Gastroesophageal sphincter (tissue), 4 donors: ENCODE results near the gene CFAP68. TPM values are rescaled to one million over a fixed set of nuclear protein-coding genes. Genes with fewer than 3 reads are reported as not detected.

ENCODE experiments used
- ATAC-seq: fragments of 150-250 bp; one replicate; pipeline ENCODE4 v1.9.1; 2016; ENCODE audit warnings: mild to moderate bottlenecking, moderate library complexity
- H3K27ac ChIP-seq, 4 donors: fragments of 200-600 bp; sonication (generic) in 3 of 4; 1 replicate in 3 of 4; 2 replicates in 1 of 4; pipeline ENCODE4 v1.5.1; 2016 to 2019
- H3K27me3 ChIP-seq: fragments of 200-600 bp; sonication (generic); one replicate; pipeline ENCODE4 v1.5.1; 2019
- H3K36me3 ChIP-seq, 2 donors: fragments of 200-600 bp; sonication (generic); one replicate each; pipeline ENCODE4 v1.5.1; 2019; ENCODE audit warnings: control low read depth in 1 of 2
- H3K4me1 ChIP-seq, 3 donors: fragments of 200-600 bp; sonication (generic); 1 replicate in 2 of 3; 2 replicates in 1 of 3; pipeline ENCODE4 v1.5.1; 2016 to 2019; ENCODE audit warnings: control low read depth in 2 of 3
- H3K4me3 ChIP-seq, 2 donors: fragments of 200-600 bp; sonication (generic); one replicate each; pipeline ENCODE4 v1.5.1; 2019; ENCODE audit warnings: mild to moderate bottlenecking in 1 of 2, moderate library complexity in 1 of 2
- H3K9me3 ChIP-seq, 3 donors: fragments of 200-600 bp; sonication (generic); one replicate each; pipeline ENCODE4 v1.5.1; 2017 to 2019; ENCODE audit warnings: control low read depth in 2 of 3
- EP300 ChIP-seq: sonication (generic); formaldehyde crosslinking; IDR thresholded peaks from one replicate; pipeline ENCODE4 v1.6.1; 2017; ENCODE audit warnings: antibody characterized with exemption, mild to moderate bottlenecking
- POLR2A ChIP-seq, 2 donors: fragments of 450-650 bp; IDR thresholded peaks; one replicate each; pipeline ENCODE4 v1.6.1; 2017; ENCODE audit warnings: antibody characterized with exemption in 2 of 2, mild to moderate bottlenecking in 2 of 2, moderate library complexity in 1 of 2
- POLR2AphosphoS5 ChIP-seq: sonication (generic); formaldehyde crosslinking; IDR thresholded peaks from one replicate; pipeline ENCODE4 v1.6.1; 2017; ENCODE audit warnings: antibody characterized with exemption
- WGBS, 2 donors: methylation state at CpG; one replicate each; pipeline ENCODE4 v1.1.5; 2018; ENCODE audit warnings: low coverage in 1 of 2; 5-methylcytosine and 5-hydroxymethylcytosine counted together
- total RNA-seq, 4 donors: library from RNA; depleted of rRNA; stranded (reverse); fragments of >200 nt; gene quantifications; one replicate each; pipeline ENCODE4 v1.1.0, GENCODE V29; 2016
- TF ChIP-seq, protein P1 (sequence below), 4 experiments: fragments of 200-600 bp in 2 of 4; fragments of 450-650 bp in 2 of 4; sonication (generic) in 1 of 4; IDR thresholded peaks; one replicate each; pipeline ENCODE4 v1.5.1; 2017 to 2019; ENCODE audit warnings: antibody characterized with exemption in 4 of 4, mild to moderate bottlenecking in 2 of 4, moderate library complexity in 2 of 4

CFAP68 gene
- total RNA-seq, 4 donors from 2014 or later, result 11.7 to 19.3 (median 17.5) TPM

DNA sequence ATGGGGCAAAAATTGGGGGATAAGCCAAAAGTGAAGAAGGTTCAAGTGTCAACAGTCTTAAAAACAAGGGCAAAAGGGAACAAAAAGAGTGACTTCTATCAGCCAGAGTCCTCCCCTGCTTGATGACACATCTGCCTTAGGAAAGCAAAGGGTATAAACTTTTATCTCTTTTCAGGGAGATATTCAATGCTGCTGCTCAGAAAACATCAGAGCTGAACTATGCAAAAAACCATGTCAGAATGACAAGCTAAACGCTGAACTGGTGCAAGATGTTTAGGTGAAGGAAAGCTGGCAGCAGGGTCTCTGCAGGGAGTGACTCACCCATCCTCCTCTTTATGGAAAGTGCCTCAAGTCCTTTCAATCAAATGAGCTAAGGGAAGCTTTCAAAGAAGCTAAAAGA is 32.7 kb upstream of the CFAP68 start:
- no peak for TF ChIP-seq EP300
- TF ChIP-seq POLR2AphosphoS5, result no peak
- TF ChIP-seq, protein P1, sequence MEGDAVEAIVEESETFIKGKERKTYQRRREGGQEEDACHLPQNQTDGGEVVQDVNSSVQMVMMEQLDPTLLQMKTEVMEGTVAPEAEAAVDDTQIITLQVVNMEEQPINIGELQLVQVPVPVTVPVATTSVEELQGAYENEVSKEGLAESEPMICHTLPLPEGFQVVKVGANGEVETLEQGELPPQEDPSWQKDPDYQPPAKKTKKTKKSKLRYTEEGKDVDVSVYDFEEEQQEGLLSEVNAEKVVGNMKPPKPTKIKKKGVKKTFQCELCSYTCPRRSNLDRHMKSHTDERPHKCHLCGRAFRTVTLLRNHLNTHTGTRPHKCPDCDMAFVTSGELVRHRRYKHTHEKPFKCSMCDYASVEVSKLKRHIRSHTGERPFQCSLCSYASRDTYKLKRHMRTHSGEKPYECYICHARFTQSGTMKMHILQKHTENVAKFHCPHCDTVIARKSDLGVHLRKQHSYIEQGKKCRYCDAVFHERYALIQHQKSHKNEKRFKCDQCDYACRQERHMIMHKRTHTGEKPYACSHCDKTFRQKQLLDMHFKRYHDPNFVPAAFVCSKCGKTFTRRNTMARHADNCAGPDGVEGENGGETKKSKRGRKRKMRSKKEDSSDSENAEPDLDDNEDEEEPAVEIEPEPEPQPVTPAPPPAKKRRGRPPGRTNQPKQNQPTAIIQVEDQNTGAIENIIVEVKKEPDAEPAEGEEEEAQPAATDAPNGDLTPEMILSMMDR (IDR thresholded peaks at IDR 0.05), result no peak
- no peak for TF ChIP-seq POLR2A (IDR thresholded peaks at IDR 0.05)
- Histone ChIP-seq H3K27ac (peak overlapping the region in 1 of 4 donors; percentile 4), H3K4me3 (no peak overlapping the region), H3K27me3 (no peaks in the 10 kb centered on the region), H3K9me3 (no peaks in the 10 kb centered on the region), H3K36me3 (peaks cover 0 to 94% of the 10 kb centered on the region in 2 donors), H3K4me1 (peaks cover 0 to 11% (median 0%) of the 10 kb centered on the region in 3 donors)
- no peak for ATAC-seq
- WGBS, 2 donors, result 11 to 44% methylated on average over 1 of the region's 1 CpG

GRCh38 chr11:111849631-111850030 is 29.7 kb upstream of the CFAP68 start:
- 100% methylated on average over 2 to 3 of the region's 3 CpGs for WGBS, 2 donors
- Histone ChIP-seq H3K9me3 (no peaks in the 10 kb centered on the region), H3K4me1 (peaks cover 0 to 11% (median 0%) of the 10 kb centered on the region in 3 donors), H3K4me3 (no peak overlapping the region), H3K27ac (no peak overlapping the region), H3K27me3 (no peaks in the 10 kb centered on the region), H3K36me3 (peaks cover 0 to 98% of the 10 kb centered on the region in 2 donors)
- TF ChIP-seq EP300 (no peak), POLR2AphosphoS5 (no peak), POLR2A (IDR thresholded peaks at IDR 0.05) (no peak)
- TF ChIP-seq, protein P1 (IDR thresholded peaks at IDR 0.05), result no peak
- ATAC-seq, result no peak

GRCh38 chr11:111851067-111851466 is 28.3 kb upstream of the CFAP68 start:
- Histone ChIP-seq H3K9me3 (no peaks in the 10 kb centered on the region), H3K4me1 (peaks cover 0 to 11% (median 0%) of the 10 kb centered on the region in 3 donors), H3K36me3 (peaks cover 0 to 100% of the 10 kb centered on the region in 2 donors), H3K27ac (no peak overlapping the region), H3K4me3 (no peak overlapping the region), H3K27me3 (no peaks in the 10 kb centered on the region)
- ATAC-seq, result no peak
- WGBS, 2 donors, result 93 to 100% methylated on average over 3 of the region's 8 CpGs
- TF ChIP-seq, protein P1 (IDR thresholded peaks at IDR 0.05), result no peak
- no peak for TF ChIP-seq POLR2A (IDR thresholded peaks at IDR 0.05)
- no peak for TF ChIP-seq POLR2AphosphoS5
- no peak for TF ChIP-seq EP300

DNA sequence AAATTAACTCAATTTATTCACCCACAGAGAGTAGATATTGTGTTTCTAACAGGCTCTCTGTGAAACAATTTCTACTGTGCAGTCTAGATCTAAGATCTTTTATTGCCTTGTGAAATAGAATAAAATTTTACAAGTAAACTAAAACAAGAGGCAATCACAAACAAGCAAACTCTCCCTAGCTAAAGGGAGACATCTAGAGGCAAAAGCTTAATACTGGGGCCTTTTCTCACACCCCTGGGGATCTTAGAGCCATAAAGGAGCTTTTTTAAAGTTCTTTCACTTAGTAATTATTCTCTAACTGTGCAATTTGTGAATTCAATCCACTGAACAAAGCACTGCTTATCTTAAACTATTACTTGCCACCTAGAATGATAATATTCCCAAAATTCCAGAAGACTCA is 27.7 kb upstream of the CFAP68 start:
- Histone ChIP-seq H3K36me3 (peaks cover 0 to 99% of the 10 kb centered on the region in 2 donors), H3K27ac (no peak overlapping the region), H3K4me3 (no peak overlapping the region), H3K9me3 (no peaks in the 10 kb centered on the region), H3K4me1 (peaks cover 0 to 7% (median 0%) of the 10 kb centered on the region in 3 donors), H3K27me3 (no peaks in the 10 kb centered on the region)
- no peak for ATAC-seq
- no peak for TF ChIP-seq POLR2A (IDR thresholded peaks at IDR 0.05)
- TF ChIP-seq, protein P1 (IDR thresholded peaks at IDR 0.05), result peak in 1 of 4 experiments; percentile 11

DNA sequence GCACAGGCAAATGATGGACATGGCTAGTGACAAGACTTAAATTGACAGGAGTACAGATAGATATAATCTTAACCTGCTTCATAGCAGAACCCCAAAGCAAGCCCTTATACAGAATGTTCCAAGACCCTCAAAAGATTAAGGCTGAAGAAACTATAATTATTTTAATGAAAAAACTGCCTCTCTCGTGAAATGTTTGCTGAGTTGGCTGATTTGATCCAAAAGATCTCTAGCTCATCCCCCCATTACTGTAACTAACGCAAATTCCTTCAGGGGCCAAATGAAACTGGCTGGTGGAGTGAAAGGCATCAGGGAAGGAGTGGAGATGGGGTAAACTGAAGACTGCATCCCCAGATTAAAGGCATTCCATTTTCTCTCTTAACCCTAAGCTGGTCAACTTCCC is 27.2 kb upstream of the CFAP68 start:
- no peak overlapping the region for H3K27ac ChIP-seq
- no peaks in the 10 kb centered on the region for H3K27me3 ChIP-seq
- peaks cover 0 to 99% of the 10 kb centered on the region in 2 donors for H3K36me3 ChIP-seq
- WGBS, 2 donors, result 80 to 82% methylated on average over 2 of the region's 2 CpGs
- no peak for TF ChIP-seq POLR2A (IDR thresholded peaks at IDR 0.05)
- TF ChIP-seq, protein P1 (IDR thresholded peaks at IDR 0.05), result no peak
- TF ChIP-seq EP300, result no peak
- no peak for TF ChIP-seq POLR2AphosphoS5
- peaks cover 0 to 2% (median 0%) of the 10 kb centered on the region in 3 donors for H3K4me1 ChIP-seq
- H3K4me3 ChIP-seq, result no peak overlapping the region
- ATAC-seq, result no peak
- no peaks in the 10 kb centered on the region for H3K9me3 ChIP-seq
